OCI-LY7 (cell line): Measurements from ENCODE around the gene OBSL1.

Source experiments
- CTCF ChIP-seq: fragments of 200-600 bp; sonication (generic); conservative IDR thresholded peaks from 2 replicates; pipeline ENCODE4 v1.5.1; 2014; ENCODE audit warnings: mild to moderate bottlenecking, antibody characterized with exemption, low read length, moderate library complexity, mixed read lengths
- EZH2phosphoT487 ChIP-seq: fragments of 200-600 bp; sonication (generic); IDR thresholded peaks from 2 replicates; pipeline ENCODE4 v1.6.1; 2018; ENCODE audit warnings: low read depth, borderline replicate concordance, mild to moderate bottlenecking, mixed run types, antibody characterized with exemption, low read length, moderate library complexity, mixed read lengths

- TF ChIP-seq CTCF (no peak), EZH2phosphoT487 (no peak)
Observed at GRCh38 chr2:219567131-219567530, 4.2 kb downstream of the OBSL1 start.
